HEK293 (cell line): ENCODE measurements around the gene PAPSS2.

ENCODE experiments used
- CTCF ChIA-PET: fragments of 350-600 bp; formaldehyde crosslinking; extraction: SDS; loops from one replicate; lab custom pipeline; 2021; ENCODE audit warnings: antibody characterized with exemption; lab: Yijun Ruan, JAX
- POLR2A ChIA-PET: fragments of 300-600 bp; formaldehyde crosslinking; extraction: SDS; loops from one replicate; lab custom pipeline; 2020; ENCODE audit warnings: antibody characterized with exemption, inconsistent platforms; lab: Yijun Ruan, JAX
- H3K27ac ChIP-seq: fragments of 200-500 bp; sonication (Bioruptor generic); 2 replicates; pipeline ENCODE4 v1.5.1; 2014; ENCODE audit warnings: low read depth, low read length, control low read depth, inconsistent platforms; ENCODE audit errors: extremely low read depth
- H3K36me3 ChIP-seq, 2 experiments: fragments of 200-500 bp in 1 of 2; sonication (Bioruptor generic) in 1 of 2; 1 replicate in 1 of 2; 2 replicates in 1 of 2; pipeline ENCODE4 v1.5.1; 2014 to 2017; ENCODE audit warnings: inconsistent platforms in 2 of 2, low read length in 2 of 2; ENCODE audit not compliant: control insufficient read depth in 2 of 2, insufficient read depth in 1 of 2
- H3K4me1 ChIP-seq: fragments of 200-500 bp; sonication (Bioruptor generic); 2 replicates; pipeline ENCODE4 v1.5.1; 2014; ENCODE audit warnings: mild to moderate bottlenecking, low read length, inconsistent platforms; ENCODE audit not compliant: control insufficient read depth, insufficient read depth
- H3K4me3 ChIP-seq: 2 replicates; pipeline ENCODE4 v1.5.1; 2011; ENCODE audit warnings: low read depth, mild to moderate bottlenecking, control low read depth, low read length, moderate library complexity
- H3K9me3 ChIP-seq: fragments of 200-500 bp; sonication (Bioruptor generic); 2 replicates; pipeline ENCODE4 v1.5.1; 2014; ENCODE audit warnings: low read depth, low read length, inconsistent platforms; ENCODE audit not compliant: control insufficient read depth, insufficient read depth
- BCL11A ChIP-seq: fragments of 450-650 bp; formaldehyde crosslinking; IDR thresholded peaks from 2 replicates; pipeline ENCODE4 v1.5.1; 2016; ENCODE audit warnings: low read depth, missing biosample characterization, missing genetic modification characterization
- GLIS2 ChIP-seq: fragments of 450-650 bp; formaldehyde crosslinking; IDR thresholded peaks from 2 replicates; pipeline ENCODE4 v1.5.1; 2016; ENCODE audit warnings: missing biosample characterization, missing genetic modification characterization
- IKZF3 ChIP-seq: fragments of 450-650 bp; IDR thresholded peaks from 2 replicates; pipeline ENCODE4 v1.5.0; 2018; ENCODE audit warnings: missing biosample characterization, mild to moderate bottlenecking, missing genetic modification characterization, moderate library complexity
- MYNN ChIP-seq: fragments of 450-650 bp; formaldehyde crosslinking; IDR thresholded peaks from 2 replicates; pipeline ENCODE4 v1.5.1; 2016; ENCODE audit warnings: missing biosample characterization, missing genetic modification characterization, borderline replicate concordance
- ZBTB17 ChIP-seq: fragments of 450-650 bp; formaldehyde crosslinking; IDR thresholded peaks from 2 replicates; pipeline ENCODE4 v1.5.1; 2016; ENCODE audit warnings: missing biosample characterization, missing genetic modification characterization
- ZNF10 ChIP-seq: fragments of 450-650 bp; formaldehyde crosslinking; IDR thresholded peaks from 2 replicates; pipeline ENCODE4 v1.5.1; 2017; ENCODE audit warnings: missing biosample characterization, missing genetic modification characterization
- ZNF223 ChIP-seq: fragments of 450-650 bp; formaldehyde crosslinking; IDR thresholded peaks from 2 replicates; pipeline ENCODE4 v1.5.1; 2016; ENCODE audit warnings: missing biosample characterization, missing genetic modification characterization
- ZNF350 ChIP-seq: fragments of 450-650 bp; formaldehyde crosslinking; IDR thresholded peaks from 2 replicates; pipeline ENCODE4 v1.5.0; 2017; ENCODE audit warnings: missing biosample characterization, mild to moderate bottlenecking, missing genetic modification characterization
- ZNF366 ChIP-seq: fragments of 450-650 bp; formaldehyde crosslinking; conservative IDR thresholded peaks from 2 replicates; pipeline ENCODE4 v1.5.1; 2016; ENCODE audit warnings: missing biosample characterization, missing genetic modification characterization
- ZNF473 ChIP-seq: fragments of 450-650 bp; formaldehyde crosslinking; IDR thresholded peaks from 2 replicates; pipeline ENCODE4 v1.5.1; 2017; ENCODE audit warnings: missing biosample characterization, missing genetic modification characterization
- ZNF48 ChIP-seq: fragments of 450-650 bp; formaldehyde crosslinking; IDR thresholded peaks from 2 replicates; pipeline ENCODE4 v1.5.1; 2016; ENCODE audit warnings: missing biosample characterization, missing genetic modification characterization
- ZNF501 ChIP-seq: fragments of 450-650 bp; formaldehyde crosslinking; IDR thresholded peaks from 2 replicates; pipeline ENCODE4 v1.5.1; 2016; ENCODE audit warnings: missing biosample characterization, missing genetic modification characterization
- ZNF561 ChIP-seq: fragments of 450-650 bp; IDR thresholded peaks from 2 replicates; pipeline ENCODE4 v1.5.1; 2018; ENCODE audit warnings: missing biosample characterization, missing genetic modification characterization, borderline replicate concordance
- ZNF596 ChIP-seq: fragments of 450-650 bp; IDR thresholded peaks from 2 replicates; pipeline ENCODE4 v1.5.0; 2018; ENCODE audit warnings: missing biosample characterization, mild to moderate bottlenecking, missing genetic modification characterization, moderate library complexity
- ZNF626 ChIP-seq: fragments of 450-650 bp; sonication (Bioruptor Pico); formaldehyde crosslinking; IDR thresholded peaks from 2 replicates; pipeline ENCODE4 v1.5.1; 2018; ENCODE audit warnings: missing biosample characterization, missing genetic modification characterization, inconsistent platforms
- ZNF76 ChIP-seq: fragments of 450-650 bp; formaldehyde crosslinking; IDR thresholded peaks from 2 replicates; pipeline ENCODE4; 2016; ENCODE audit warnings: low read depth, missing biosample characterization, missing genetic modification characterization, borderline replicate concordance
- ZNF777 ChIP-seq: fragments of 450-650 bp; formaldehyde crosslinking; IDR thresholded peaks from 2 replicates; pipeline ENCODE4 v1.5.1; 2017; ENCODE audit warnings: missing biosample characterization, missing genetic modification characterization, borderline replicate concordance
- ZSCAN16 ChIP-seq: fragments of 450-650 bp; formaldehyde crosslinking; IDR thresholded peaks from 2 replicates; pipeline ENCODE4 v1.5.1; 2016; ENCODE audit warnings: missing biosample characterization, missing genetic modification characterization
- ZSCAN23 ChIP-seq: fragments of 450-650 bp; formaldehyde crosslinking; IDR thresholded peaks from 2 replicates; pipeline ENCODE4 v1.5.1; 2016; ENCODE audit warnings: missing biosample characterization, missing genetic modification characterization
- TF ChIP-seq, protein P1 (sequence below): fragments of 450-650 bp; formaldehyde crosslinking; IDR thresholded peaks from 2 replicates; pipeline ENCODE4 v1.5.1; 2017; ENCODE audit warnings: missing biosample characterization, missing genetic modification characterization
- TF ChIP-seq, protein P2 (sequence below): fragments of 450-650 bp; formaldehyde crosslinking; conservative IDR thresholded peaks from 2 replicates; pipeline ENCODE4 v1.5.1; 2016; ENCODE audit warnings: low read depth, missing biosample characterization, missing genetic modification characterization
- TF ChIP-seq, protein P3 (sequence below): fragments of 450-650 bp; formaldehyde crosslinking; IDR thresholded peaks from 2 replicates; pipeline ENCODE4 v1.5.1; 2016; ENCODE audit warnings: missing biosample characterization, missing genetic modification characterization

The PAPSS2 gene

DNA sequence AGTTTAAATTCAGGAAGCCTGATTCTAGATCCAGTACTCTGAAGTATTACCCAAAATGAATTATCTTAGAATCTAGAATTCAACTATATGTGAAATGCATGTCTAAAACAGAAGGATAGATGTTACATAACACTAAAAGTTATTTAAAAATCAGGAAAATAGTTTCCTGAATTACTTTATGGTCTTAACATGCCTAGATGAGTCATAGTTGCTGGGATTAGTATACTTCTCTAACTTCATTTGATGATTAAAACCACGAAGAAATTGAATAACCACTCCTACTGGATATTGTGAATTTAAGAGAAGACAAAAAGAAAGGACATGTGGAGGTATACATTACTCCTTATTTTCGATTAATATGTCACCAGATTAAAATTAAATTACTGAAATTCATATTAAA, 92.9 kb downstream of the PAPSS2 start (continued):
- TF ChIP-seq ZNF10 (no peak), IKZF3 (no peak), ZSCAN16 (tag by site-specific recombination) (no peak), ZNF473 (no peak)

DNA sequence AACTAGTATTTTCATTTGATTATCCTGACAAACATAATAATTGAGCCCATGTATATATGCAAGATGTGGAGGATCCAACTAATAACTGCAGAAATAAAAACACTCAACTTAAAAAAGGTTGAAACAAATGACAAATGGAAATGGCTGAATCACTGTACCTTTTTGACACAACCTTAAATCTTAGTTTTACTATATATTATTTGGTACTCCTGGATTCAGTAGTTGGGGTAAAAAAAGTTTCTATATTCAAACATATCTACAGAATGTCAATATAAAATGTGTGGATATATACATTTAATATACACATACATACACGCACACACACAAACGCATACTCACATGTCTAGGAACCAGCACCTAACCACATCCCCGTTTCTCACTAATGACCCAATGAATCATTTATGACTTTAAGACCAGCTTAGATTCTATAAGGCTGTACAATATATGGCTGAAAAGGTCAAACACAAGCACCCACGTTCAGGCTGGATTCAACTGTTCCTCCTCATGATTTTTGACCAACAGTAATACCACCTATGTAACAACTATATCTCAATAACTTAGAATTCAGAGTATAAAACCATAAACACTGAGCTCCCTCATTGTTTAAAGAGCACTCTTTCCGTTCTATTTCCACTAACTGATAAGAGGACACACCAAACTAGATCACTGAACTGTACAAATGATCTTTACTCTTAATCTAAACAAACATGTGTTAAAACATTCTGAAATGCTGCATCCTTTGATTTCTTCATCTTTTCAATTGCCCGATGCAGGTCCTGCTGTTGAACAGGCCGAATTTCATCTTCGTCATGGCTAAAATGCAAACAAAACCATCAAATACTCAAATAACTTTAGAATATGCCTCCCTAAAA, 94.6 kb downstream of the PAPSS2 start:
- CTCF ChIA-PET, result no interaction called here
- Histone ChIP-seq H3K4me1 (no peaks in the 10 kb centered on the region; the same call in 1 of the 2 replicates), H3K36me3 (peaks cover 22 to 40% of the 10 kb centered on the region in 2 experiments), H3K27ac (no peak overlapping the region)
- TF ChIP-seq ZNF76, result no peak
- no peak for TF ChIP-seq ZNF596 (tag by site-specific recombination)
- no peak for TF ChIP-seq ZNF501
- no peak for TF ChIP-seq ZNF561
- TF ChIP-seq ZNF223, result no peak
- TF ChIP-seq, protein P1, sequence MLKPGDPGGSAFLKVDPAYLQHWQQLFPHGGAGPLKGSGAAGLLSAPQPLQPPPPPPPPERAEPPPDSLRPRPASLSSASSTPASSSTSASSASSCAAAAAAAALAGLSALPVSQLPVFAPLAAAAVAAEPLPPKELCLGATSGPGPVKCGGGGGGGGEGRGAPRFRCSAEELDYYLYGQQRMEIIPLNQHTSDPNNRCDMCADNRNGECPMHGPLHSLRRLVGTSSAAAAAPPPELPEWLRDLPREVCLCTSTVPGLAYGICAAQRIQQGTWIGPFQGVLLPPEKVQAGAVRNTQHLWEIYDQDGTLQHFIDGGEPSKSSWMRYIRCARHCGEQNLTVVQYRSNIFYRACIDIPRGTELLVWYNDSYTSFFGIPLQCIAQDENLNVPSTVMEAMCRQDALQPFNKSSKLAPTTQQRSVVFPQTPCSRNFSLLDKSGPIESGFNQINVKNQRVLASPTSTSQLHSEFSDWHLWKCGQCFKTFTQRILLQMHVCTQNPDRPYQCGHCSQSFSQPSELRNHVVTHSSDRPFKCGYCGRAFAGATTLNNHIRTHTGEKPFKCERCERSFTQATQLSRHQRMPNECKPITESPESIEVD (tag by site-specific recombination), result no peak
- TF ChIP-seq, protein P2, sequence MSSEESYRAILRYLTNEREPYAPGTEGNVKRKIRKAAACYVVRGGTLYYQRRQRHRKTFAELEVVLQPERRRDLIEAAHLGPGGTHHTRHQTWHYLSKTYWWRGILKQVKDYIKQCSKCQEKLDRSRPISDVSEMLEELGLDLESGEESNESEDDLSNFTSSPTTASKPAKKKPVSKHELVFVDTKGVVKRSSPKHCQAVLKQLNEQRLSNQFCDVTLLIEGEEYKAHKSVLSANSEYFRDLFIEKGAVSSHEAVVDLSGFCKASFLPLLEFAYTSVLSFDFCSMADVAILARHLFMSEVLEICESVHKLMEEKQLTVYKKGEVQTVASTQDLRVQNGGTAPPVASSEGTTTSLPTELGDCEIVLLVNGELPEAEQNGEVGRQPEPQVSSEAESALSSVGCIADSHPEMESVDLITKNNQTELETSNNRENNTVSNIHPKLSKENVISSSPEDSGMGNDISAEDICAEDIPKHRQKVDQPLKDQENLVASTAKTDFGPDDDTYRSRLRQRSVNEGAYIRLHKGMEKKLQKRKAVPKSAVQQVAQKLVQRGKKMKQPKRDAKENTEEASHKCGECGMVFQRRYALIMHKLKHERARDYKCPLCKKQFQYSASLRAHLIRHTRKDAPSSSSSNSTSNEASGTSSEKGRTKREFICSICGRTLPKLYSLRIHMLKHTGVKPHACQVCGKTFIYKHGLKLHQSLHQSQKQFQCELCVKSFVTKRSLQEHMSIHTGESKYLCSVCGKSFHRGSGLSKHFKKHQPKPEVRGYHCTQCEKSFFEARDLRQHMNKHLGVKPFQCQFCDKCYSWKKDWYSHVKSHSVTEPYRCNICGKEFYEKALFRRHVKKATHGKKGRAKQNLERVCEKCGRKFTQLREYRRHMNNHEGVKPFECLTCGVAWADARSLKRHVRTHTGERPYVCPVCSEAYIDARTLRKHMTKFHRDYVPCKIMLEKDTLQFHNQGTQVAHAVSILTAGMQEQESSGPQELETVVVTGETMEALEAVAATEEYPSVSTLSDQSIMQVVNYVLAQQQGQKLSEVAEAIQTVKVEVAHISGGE, result no peak
- TF ChIP-seq GLIS2 (tag by site-specific recombination), result no peak
- TF ChIP-seq ZNF366, result no peak
- no peak for TF ChIP-seq MYNN (tag by site-specific recombination)
- TF ChIP-seq ZNF48 (tag by site-specific recombination), result no peak
- no peak for TF ChIP-seq ZNF626 (tag by site-specific recombination)
- TF ChIP-seq ZBTB17, result no peak
- TF ChIP-seq ZSCAN23 (tag by site-specific recombination), result no peak
- no peak for TF ChIP-seq ZNF777 (tag by site-specific recombination)
- TF ChIP-seq BCL11A (tag by site-specific recombination), result no peak
- TF ChIP-seq ZNF350 (tag by site-specific recombination), result no peak
- TF ChIP-seq, protein P3, sequence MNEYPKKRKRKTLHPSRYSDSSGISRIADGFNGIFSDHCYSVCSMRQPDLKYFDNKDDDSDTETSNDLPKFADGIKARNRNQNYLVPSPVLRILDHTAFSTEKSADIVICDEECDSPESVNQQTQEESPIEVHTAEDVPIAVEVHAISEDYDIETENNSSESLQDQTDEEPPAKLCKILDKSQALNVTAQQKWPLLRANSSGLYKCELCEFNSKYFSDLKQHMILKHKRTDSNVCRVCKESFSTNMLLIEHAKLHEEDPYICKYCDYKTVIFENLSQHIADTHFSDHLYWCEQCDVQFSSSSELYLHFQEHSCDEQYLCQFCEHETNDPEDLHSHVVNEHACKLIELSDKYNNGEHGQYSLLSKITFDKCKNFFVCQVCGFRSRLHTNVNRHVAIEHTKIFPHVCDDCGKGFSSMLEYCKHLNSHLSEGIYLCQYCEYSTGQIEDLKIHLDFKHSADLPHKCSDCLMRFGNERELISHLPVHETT (tag by site-specific recombination), result no peak
- TF ChIP-seq, all 188 proteins: peak for 0
- POLR2A ChIA-PET, result no interaction called here
- Histone ChIP-seq H3K9me3 (no peaks in the 10 kb centered on the region), H3K4me3 (no peak overlapping the region)
